ENCODE data around the gene GJC1.

GRCh38 chr17:44859701-44860100 is 29.6 kb upstream of the GJC1 start:
- TF ChIP-seq CTCF (IDR thresholded peaks at IDR 0.05) (no peak), POLR2A (IDR thresholded peaks at IDR 0.05) (no peak)

All from testis (tissue), 2 donors.